ENCODE results near the gene HOXA3. TPM values are rescaled to one million over a fixed set of nuclear protein-coding genes. Genes with fewer than 3 reads are reported as not detected.

HOXA3 gene
- total RNA-seq, 1 experiment from 2014 or later: 8.6 TPM

- peak; percentile 66 for DNase-seq (ENCODE audit: low read depth)
These were observed 22.4 kb downstream of the HOXA3 start for GRCh38 chr7:27129729-27130539.

- DNase-seq (ENCODE audit: low read depth): no peak
These were observed 23.3 kb downstream of the HOXA3 start for GRCh38 chr7:27128776-27129728.

GRCh38 chr7:27128034-27128433 is 24.3 kb downstream of the HOXA3 start:
- DNase-seq (ENCODE audit: low read depth): no peak

- no peak for DNase-seq (ENCODE audit: low read depth)
These were observed 25.6 kb downstream of the HOXA3 start for GRCh38 chr7:27126596-27127327.

GRCh38 chr7:27125986-27126394 is 26.4 kb downstream of the HOXA3 start:
- no peak for DNase-seq (ENCODE audit: low read depth)

- no peak for DNase-seq (ENCODE audit: low read depth)
These were observed 27.3 kb downstream of the HOXA3 start for GRCh38 chr7:27124902-27125689.

GRCh38 chr7:27124096-27124901 is 28.1 kb downstream of the HOXA3 start:
- no peak for DNase-seq (ENCODE audit: low read depth)

GRCh38 chr7:27123477-27124053 is 28.8 kb downstream of the HOXA3 start:
- no peak for DNase-seq (ENCODE audit: low read depth)

GRCh38 chr7:27123007-27123476 is 29.3 kb downstream of the HOXA3 start:
- no peak for DNase-seq (ENCODE audit: low read depth)

- no peak for DNase-seq (ENCODE audit: low read depth)
These were observed 30.1 kb downstream of the HOXA3 start for GRCh38 chr7:27122077-27122910.

GRCh38 chr7:27121684-27122076 is 30.7 kb downstream of the HOXA3 start:
- no peak for DNase-seq (ENCODE audit: low read depth)

- no peak for DNase-seq (ENCODE audit: low read depth)
These were observed 32.9 kb downstream of the HOXA3 start for GRCh38 chr7:27119412-27119911.

GRCh38 chr7:27118580-27118979 is 33.8 kb downstream of the HOXA3 start:
- DNase-seq (ENCODE audit: low read depth): no peak

- DNase-seq (ENCODE audit: low read depth): no peak
These were observed 34.4 kb downstream of the HOXA3 start for GRCh38 chr7:27117887-27118491.

- no peak for DNase-seq (ENCODE audit: low read depth)
These were observed 35.2 kb downstream of the HOXA3 start for GRCh38 chr7:27116962-27117886.

GRCh38 chr7:27116031-27116961 is 36.1 kb downstream of the HOXA3 start:
- DNase-seq (ENCODE audit: low read depth): no peak

Data from M059J (cell line).